GM23248 (cell line): ENCODE data around the gene MVP. TPM values are rescaled to one million over a fixed set of nuclear protein-coding genes. Genes with fewer than 3 reads are reported as not detected.
A peak's percentile ranks its signal among the peaks of the same experiment; 100 is the strongest.

Experiments used
- DNase-seq: peaks from one replicate; pipeline ENCODE4 v3.0.0-alpha.2; 2015
- H2AFZ ChIP-seq: fragments of 200-600 bp; sonication (generic); 2 replicates; pipeline ENCODE4 v1.6.1; 2016; ENCODE audit warnings: antibody characterized with exemption
- H3F3A ChIP-seq: fragments of 200-600 bp; sonication (generic); 2 replicates; pipeline ENCODE4 v1.6.1; 2016; ENCODE audit warnings: mild to moderate bottlenecking, antibody characterized with exemption, mixed run types; ENCODE audit not compliant: insufficient read depth
- H3K27ac ChIP-seq: fragments of 200-600 bp; sonication (generic); 2 replicates; pipeline ENCODE4 v1.5.1; 2016; ENCODE audit warnings: mild to moderate bottlenecking
- H3K27me3 ChIP-seq: fragments of 200-600 bp; sonication (generic); replicated peaks from 2 replicates; pipeline ENCODE4 v1.6.1; 2016; ENCODE audit warnings: mild to moderate bottlenecking; ENCODE audit not compliant: insufficient read depth
- H3K36me3 ChIP-seq: fragments of 200-600 bp; sonication (generic); 2 replicates; pipeline ENCODE4 v1.6.1; 2016; ENCODE audit warnings: low read depth, mild to moderate bottlenecking
- H3K4me1 ChIP-seq: fragments of 200-600 bp; sonication (generic); 2 replicates; pipeline ENCODE4 v1.6.1; 2016; ENCODE audit warnings: mild to moderate bottlenecking; ENCODE audit not compliant: insufficient read depth
- H3K4me2 ChIP-seq: fragments of 200-600 bp; sonication (generic); one replicate; pipeline ENCODE4 v1.6.1; 2016; ENCODE audit warnings: mild to moderate bottlenecking; ENCODE audit not compliant: unreplicated experiment
- H3K4me3 ChIP-seq: fragments of 200-600 bp; sonication (generic); 2 replicates; pipeline ENCODE4 v1.5.1; 2016; ENCODE audit warnings: mild to moderate bottlenecking
- H3K79me2 ChIP-seq: fragments of 200-600 bp; sonication (generic); 2 replicates; pipeline ENCODE4 v1.6.1; 2016; ENCODE audit warnings: mild to moderate bottlenecking; ENCODE audit not compliant: insufficient read depth
- H3K9ac ChIP-seq: fragments of 200-600 bp; sonication (generic); 2 replicates; pipeline ENCODE4 v1.6.1; 2016; ENCODE audit warnings: mild to moderate bottlenecking
- H3K9me2 ChIP-seq: fragments of 200-600 bp; sonication (generic); 2 replicates; pipeline ENCODE4 v1.6.1; 2016; ENCODE audit warnings: mixed run types, mild to moderate bottlenecking, moderate library complexity; ENCODE audit not compliant: insufficient read depth
- H3K9me3 ChIP-seq: fragments of 200-600 bp; sonication (generic); one replicate; pipeline ENCODE4 v1.6.1; 2017; ENCODE audit warnings: low read depth
- H4K20me1 ChIP-seq: fragments of 200-600 bp; sonication (generic); 2 replicates; pipeline ENCODE4 v1.6.0; 2016; ENCODE audit not compliant: insufficient read depth
- EZH2 ChIP-seq: fragments of 200-600 bp; sonication (generic); IDR thresholded peaks from 2 replicates; pipeline ENCODE4 v1.6.1; 2018; ENCODE audit warnings: antibody characterized with exemption, mild to moderate bottlenecking; ENCODE audit not compliant: insufficient read depth, poor library complexity, severe bottlenecking
- EZH2phosphoT487 ChIP-seq: fragments of 200-600 bp; sonication (generic); IDR thresholded peaks from 2 replicates; pipeline ENCODE4 v1.6.1; 2018; ENCODE audit warnings: antibody characterized with exemption, moderate library complexity, mild to moderate bottlenecking, low read depth; ENCODE audit not compliant: insufficient read depth
- WGBS, 2 experiments: methylation state at CpG; one replicate each; pipeline ENCODE4 v1.1.6; 2015 to 2017; ENCODE audit warnings: low lambda C conversion rate in 2 of 2, low coverage in 1 of 2; ENCODE audit errors: missing lambda C conversion rate in 2 of 2; 5-methylcytosine and 5-hydroxymethylcytosine counted together
- in situ Hi-C: fragments of 300-500 bp; cut with MboI; formaldehyde crosslinking; loops from 2 replicates; pipeline ENCODE4 v1.15.0; 2020
- polyA plus RNA-seq: library from polyadenylated mRNA; unstranded; fragments of >200 nt; fragmentation: Nextera tagmentation; extraction: Ambion mirVana; gene quantifications from 2 replicates; pipeline ENCODE4 v1.2.1, GENCODE V29; 2016
- total RNA-seq: library from RNA; depleted of rRNA; stranded (reverse); fragments of >200 nt; shearing (Covaris generic); gene quantifications from 2 replicates; pipeline ENCODE4 v1.2.3, GENCODE V29; 2014

Gene MVP
- total and polyA plus RNA-seq, 2 experiments from 2014 or later: 230 to 272 TPM

- WGBS, 2 experiments: 0 to 1% methylated on average over 20 to 31 of the region's 31 CpGs
- H3K27ac ChIP-seq: peak overlapping the region; percentile 74
- H3K27me3 ChIP-seq: no peaks in the 10 kb centered on the region
- H4K20me1 ChIP-seq: no peaks in the 10 kb centered on the region
- peaks cover 22% of the 10 kb centered on the region for H3K79me2 ChIP-seq
- TF ChIP-seq EZH2: no peak
- TF ChIP-seq EZH2phosphoT487: no peak
- H3K9me3 ChIP-seq: no peaks in the 10 kb centered on the region
- peak; percentile 99 for DNase-seq
- in situ Hi-C loops: loop anchor here (10.0 kb wide), 1 partner anchor 203 kb away; the partner anchor contains the start of gene DOC2A
- peaks cover 20% of the 10 kb centered on the region; the same call in 1 of the 2 replicates for H3F3A ChIP-seq
- H2AFZ ChIP-seq: peak overlapping the region; percentile 72
- no peaks in the 10 kb centered on the region for H3K9me2 ChIP-seq
- peaks cover 29% of the 10 kb centered on the region for H3K4me1 ChIP-seq
- H3K36me3 ChIP-seq: no peaks in the 10 kb centered on the region
- peak overlapping the region; percentile 71 for H3K9ac ChIP-seq
- H3K4me3 ChIP-seq: peak overlapping the region; percentile 77
- H3K4me2 ChIP-seq: peak overlapping the region; percentile 89
Observed at GRCh38 chr16:29811170-29811895, 8.9 kb upstream of the MVP start.

- Histone ChIP-seq H3K4me1 (peaks cover 29% of the 10 kb centered on the region), H3K9me2 (no peaks in the 10 kb centered on the region), H3K27ac (peak within 1 kb of the TSS; percentile 74), H3K36me3 (no peaks in the 10 kb centered on the region), H4K20me1 (no peaks in the 10 kb centered on the region), H3K4me2 (peak within 1 kb of the TSS; percentile 89), H3K79me2 (peaks cover 27% of the 10 kb centered on the region), H3K27me3 (no peaks in the 10 kb centered on the region), H2AFZ (peak within 1 kb of the TSS; percentile 72), H3K9ac (peak within 1 kb of the TSS; percentile 71), H3K4me3 (peak within 1 kb of the TSS; percentile 77), H3F3A (peaks cover 20% of the 10 kb centered on the region; the same call in 1 of the 2 replicates), H3K9me3 (no peaks in the 10 kb centered on the region)
- in situ Hi-C loops: loop anchor here (10.0 kb wide), 1 partner anchor 203 kb away; the partner anchor contains the start of gene DOC2A
- TF ChIP-seq EZH2: no peak
- no peak for TF ChIP-seq EZH2phosphoT487
- 3% methylated on average over 38 to 69 of the region's 69 CpGs for WGBS, 2 experiments
- DNase-seq: peak; percentile 80
Observed at GRCh38 chr16:29811896-29812665, 8.2 kb upstream of the MVP start, which contains the start of gene PRRT2. TSS of gene PRRT2 (plus strand) at chr16:29812193. CDS start at chr16:29813055, 862 bp downstream.

GRCh38 chr16:29812754-29813643, 7.3 kb upstream of the MVP start:
- in situ Hi-C loops: loop anchor here (10.0 kb wide), 1 partner anchor 202 kb away; the partner anchor contains the start of gene DOC2A
- Histone ChIP-seq H2AFZ (no peak overlapping the region), H3K27ac (no peak overlapping the region), H3K9me2 (no peaks in the 10 kb centered on the region), H3K36me3 (no peaks in the 10 kb centered on the region), H3K9ac (peak overlapping the region; percentile 71; the same call in 1 of the 2 replicates), H4K20me1 (no peaks in the 10 kb centered on the region), H3K79me2 (peaks cover 35% of the 10 kb centered on the region), H3K9me3 (no peaks in the 10 kb centered on the region), H3K4me2 (peak overlapping the region; percentile 89), H3F3A (peaks cover 20% of the 10 kb centered on the region; the same call in 1 of the 2 replicates), H3K27me3 (no peaks in the 10 kb centered on the region), H3K4me1 (peaks cover 36% of the 10 kb centered on the region), H3K4me3 (peak overlapping the region; percentile 77)
- DNase-seq: no peak
- WGBS, 2 experiments: 76 to 82% methylated on average over 8 to 9 of the region's 9 CpGs
- TF ChIP-seq EZH2: no peak
- no peak for TF ChIP-seq EZH2phosphoT487
